ENCODE data around the gene LCA5L. TPM values are rescaled to one million over a fixed set of nuclear protein-coding genes. Genes with fewer than 3 reads are reported as not detected.

The LCA5L gene
- total and polyA plus RNA-seq, 2 donors (not counting 1 experiment from before 2014, with no cell fraction given), result 0.62 TPM; not detected in 1

DNA sequence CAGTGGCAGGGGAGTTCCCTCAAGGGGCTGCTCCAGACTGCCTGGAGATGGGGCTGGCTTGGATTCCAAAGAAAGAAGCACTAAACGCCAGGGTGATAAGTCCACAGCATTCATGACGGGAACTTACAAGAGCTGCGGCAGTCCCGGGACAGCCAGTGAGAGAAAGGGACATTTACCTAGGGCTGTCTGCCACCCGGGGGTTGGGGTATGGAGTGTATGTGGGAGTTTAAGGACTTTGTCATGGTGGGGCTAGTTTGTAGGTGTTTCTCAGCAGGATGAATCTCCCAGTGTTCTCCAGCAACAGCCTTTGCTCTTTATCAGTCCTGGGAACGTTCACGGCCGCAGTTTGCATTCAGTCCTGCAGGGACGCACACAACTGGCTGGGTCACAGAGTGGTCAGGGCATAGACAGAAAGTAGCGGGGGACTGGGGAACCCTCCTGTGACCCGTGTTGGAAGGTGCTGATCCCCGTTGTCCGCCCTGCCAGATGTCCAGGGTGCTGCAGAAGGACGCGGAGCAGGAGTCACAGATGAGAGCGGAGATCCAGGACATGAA lies 55.3 kb downstream of the LCA5L start:
- DNase-seq (no peak), ATAC-seq (ENCODE audit: low read depth) (no peak)
- Histone ChIP-seq H3K36me3 (replicated peaks in 1 of 2; ENCODE audit: control extremely low read depth in 1 of 2, control insufficient read depth in 1 of 2, extremely low read depth in 1 of 2, insufficient read depth in 2 of 2, low read length in 1 of 2) (peaks cover 0 to 20% of the 10 kb centered on the region in 2 experiments), H3K79me2 (ENCODE audit: control insufficient read depth, insufficient read depth, low read length) (peaks cover 39% of the 10 kb centered on the region), H3K4me1 (ENCODE audit: control insufficient read depth in 2 of 2, insufficient read depth in 2 of 2, low read length in 2 of 2) (peaks cover 11 to 18% of the 10 kb centered on the region in 2 donors), H3K9ac (ENCODE audit: low read length) (no peak overlapping the region), H3K27ac (ENCODE audit: low read length in 2 of 2) (no peak overlapping the region), H3K4me3 (ENCODE audit: control extremely low read depth in 1 of 5, extremely low read depth in 1 of 5, insufficient read depth in 1 of 5, low read depth in 2 of 5, low read length in 4 of 5) (no peak overlapping the region), H4K20me1 (ENCODE audit: control insufficient read depth, insufficient read depth, low read length, poor library complexity, severe bottlenecking) (peaks cover 9% of the 10 kb centered on the region), H2AFZ (ENCODE audit: insufficient read depth, low read depth, low read length, poor library complexity, severe bottlenecking) (no peak overlapping the region), H3K9me3 (ENCODE audit: control extremely low read depth in 1 of 3, control insufficient read depth in 2 of 3, insufficient read depth in 1 of 3, low read length in 2 of 3) (no peaks in the 10 kb centered on the region), H3K4me2 (replicated peaks; ENCODE audit: low read depth, low read length, poor library complexity, severe bottlenecking) (no peak overlapping the region), H3K27me3 (replicated peaks in 1 of 4; ENCODE audit: control extremely low read depth in 1 of 4, control insufficient read depth in 3 of 4, insufficient read depth in 4 of 4, low read length in 3 of 4) (no peaks in the 10 kb centered on the region)
- TF ChIP-seq EZH2 (IDR thresholded peaks at IDR 0.05; ENCODE audit: borderline replicate concordance, insufficient read depth, low read depth, low read length, poor library complexity, severe bottlenecking) (no peak), CTCF (IDR thresholded peaks at IDR 0.05) (no peak)
- CTCF ChIA-PET, result interaction anchor here (0.6 to 2.1 kb wide), 7 partner anchors 8 to 160 kb away, joined by 3 to 6 read pairs (median 3); a partner anchor contains a TSS
- peaks cover 18% of the 10 kb centered on the region for H3K4me1 Mint-ChIP-seq
- no peak overlapping the region for H3K27ac Mint-ChIP-seq
- H3K4me3 Mint-ChIP-seq, result no peak overlapping the region
- intact Hi-C loops (cut with micrococcal nuclease), result no loop called here
- no peaks in the 10 kb centered on the region for H3K27me3 Mint-ChIP-seq
- WGBS (ENCODE audit: insufficient coverage), result 91% methylated on average over 16 of the region's 16 CpGs
- no peaks in the 10 kb centered on the region for H3K9me3 Mint-ChIP-seq (ENCODE audit: insufficient read depth)
- POLR2A ChIA-PET, result no interaction called here

DNA sequence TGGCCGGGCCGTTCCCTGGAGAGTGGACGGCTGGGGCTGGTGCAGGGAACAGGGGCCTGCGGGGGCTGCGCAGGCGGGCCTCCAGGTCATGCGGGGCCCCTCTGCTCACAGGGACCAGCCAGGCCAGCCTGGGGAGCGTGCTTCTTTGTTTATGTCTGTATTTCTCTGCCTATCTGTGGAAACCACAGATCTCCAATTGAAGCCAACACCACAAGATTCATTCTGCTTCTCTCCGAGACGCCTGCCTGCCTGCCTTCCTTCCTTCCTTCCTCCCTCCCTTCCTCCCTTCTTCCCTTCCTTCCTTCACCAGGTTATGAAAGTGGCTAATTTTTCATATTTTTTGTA lies 56.8 kb downstream of the LCA5L start:
- peak overlapping the region; percentile 94 for H3K4me3 Mint-ChIP-seq

More for the DNA sequence above, 56.8 kb downstream of the LCA5L start:
- Histone ChIP-seq H3K36me3 (replicated peaks in 1 of 2; ENCODE audit: control extremely low read depth in 1 of 2, control insufficient read depth in 1 of 2, extremely low read depth in 1 of 2, insufficient read depth in 2 of 2, low read length in 1 of 2) (peaks cover 0 to 20% of the 10 kb centered on the region in 2 experiments), H4K20me1 (ENCODE audit: control insufficient read depth, insufficient read depth, low read length, poor library complexity, severe bottlenecking) (peaks cover 9% of the 10 kb centered on the region), H3K27me3 (replicated peaks in 1 of 4; ENCODE audit: control extremely low read depth in 1 of 4, control insufficient read depth in 3 of 4, insufficient read depth in 4 of 4, low read length in 3 of 4) (no peaks in the 10 kb centered on the region), H3K4me1 (ENCODE audit: control insufficient read depth in 2 of 2, insufficient read depth in 2 of 2, low read length in 2 of 2) (peaks cover 11 to 18% of the 10 kb centered on the region in 2 donors), H3K27ac (ENCODE audit: low read length in 2 of 2) (no peak overlapping the region), H2AFZ (ENCODE audit: insufficient read depth, low read depth, low read length, poor library complexity, severe bottlenecking) (peak overlapping the region; percentile 77), H3K4me3 (ENCODE audit: control extremely low read depth in 1 of 5, extremely low read depth in 1 of 5, insufficient read depth in 1 of 5, low read depth in 2 of 5, low read length in 4 of 5) (peak overlapping the region in 4 of 5 experiments; percentile 38 to 63 (median 55)), H3K79me2 (ENCODE audit: control insufficient read depth, insufficient read depth, low read length) (peaks cover 42% of the 10 kb centered on the region), H3K4me2 (replicated peaks; ENCODE audit: low read depth, low read length, poor library complexity, severe bottlenecking) (peak overlapping the region; percentile 91), H3K9ac (ENCODE audit: low read length) (peak overlapping the region; percentile 66), H3K9me3 (ENCODE audit: control extremely low read depth in 1 of 3, control insufficient read depth in 2 of 3, insufficient read depth in 1 of 3, low read length in 2 of 3) (no peaks in the 10 kb centered on the region)
- TF ChIP-seq EZH2 (IDR thresholded peaks at IDR 0.05; ENCODE audit: borderline replicate concordance, insufficient read depth, low read depth, low read length, poor library complexity, severe bottlenecking) (no peak), CTCF (IDR thresholded peaks at IDR 0.05) (peak; percentile 49)
- DNase-seq (no peak), ATAC-seq (ENCODE audit: low read depth) (no peak)
- intact Hi-C loops (cut with micrococcal nuclease), result loop anchor here (1.0 kb wide), 3 partner anchors 8 to 205 kb away; partner anchors contain the start of gene PSMG1
- WGBS (ENCODE audit: insufficient coverage), result 1% methylated on average over 10 of the region's 10 CpGs
- H3K9me3 Mint-ChIP-seq (ENCODE audit: insufficient read depth), result no peaks in the 10 kb centered on the region
- CTCF ChIA-PET, result interaction anchor here (1.4 to 2.1 kb wide), 2 partner anchors 9 to 15 kb away, joined by 5 to 6 read pairs; a partner anchor contains a TSS
- peaks cover 24% of the 10 kb centered on the region for H3K4me1 Mint-ChIP-seq
- POLR2A ChIA-PET, result no interaction called here
- no peak overlapping the region for H3K27ac Mint-ChIP-seq
- no peaks in the 10 kb centered on the region for H3K27me3 Mint-ChIP-seq

All from B cell (primary cell).